HUES6 (cell line): Measurements from ENCODE around the gene THSD7B.

Source experiments
- H3K27ac ChIP-seq: 2 replicates; pipeline ENCODE4 v1.7.0; 2013; ENCODE audit warnings: low read depth, mild to moderate bottlenecking, low read length, inconsistent platforms
- H3K27me3 ChIP-seq: 2 replicates; pipeline ENCODE4 v1.6.1; 2013; ENCODE audit warnings: low read length; ENCODE audit not compliant: control insufficient read depth, insufficient read depth
- H3K36me3 ChIP-seq: 2 replicates; pipeline ENCODE4 v1.6.1; 2013; ENCODE audit warnings: low read length; ENCODE audit not compliant: control insufficient read depth, insufficient read depth
- H3K4me1 ChIP-seq: 2 replicates; pipeline ENCODE4 v1.6.1; 2013; ENCODE audit warnings: low read length; ENCODE audit not compliant: control insufficient read depth, insufficient read depth
- H3K4me3 ChIP-seq: 2 replicates; pipeline ENCODE4 v1.5.1; 2013; ENCODE audit warnings: low read depth, low read length
- H3K9ac ChIP-seq: one replicate; pipeline ENCODE4 v1.6.1; 2013; ENCODE audit warnings: mild to moderate bottlenecking, low read length
- H3K9me3 ChIP-seq: 2 replicates; pipeline ENCODE4 v1.6.1; 2013; ENCODE audit warnings: low read depth, low read length; ENCODE audit not compliant: control insufficient read depth, insufficient read depth

The THSD7B gene

GRCh38 chr2:137178951-137179377 lies 413.6 kb downstream of the THSD7B start:
- no peaks in the 10 kb centered on the region for H3K9me3 ChIP-seq
- no peak overlapping the region for H3K4me3 ChIP-seq
- no peaks in the 10 kb centered on the region for H3K27me3 ChIP-seq
- H3K9ac ChIP-seq, result no peak overlapping the region
- H3K36me3 ChIP-seq, result no peaks in the 10 kb centered on the region
- peaks cover 6% of the 10 kb centered on the region; the same call in 1 of the 2 replicates for H3K4me1 ChIP-seq
- no peak overlapping the region for H3K27ac ChIP-seq

- Histone ChIP-seq H3K4me3 (no peak overlapping the region), H3K27ac (no peak overlapping the region), H3K9ac (no peak overlapping the region), H3K36me3 (no peaks in the 10 kb centered on the region), H3K27me3 (no peaks in the 10 kb centered on the region), H3K4me1 (peaks cover 6% of the 10 kb centered on the region; the same call in 1 of the 2 replicates), H3K9me3 (no peaks in the 10 kb centered on the region)
These were observed 414.2 kb downstream of the THSD7B start for GRCh38 chr2:137179542-137179941.

GRCh38 chr2:137180012-137180411 lies 414.7 kb downstream of the THSD7B start:
- Histone ChIP-seq H3K4me1 (peaks cover 6% of the 10 kb centered on the region; the same call in 1 of the 2 replicates), H3K9me3 (no peaks in the 10 kb centered on the region), H3K27me3 (no peaks in the 10 kb centered on the region), H3K9ac (no peak overlapping the region), H3K4me3 (no peak overlapping the region), H3K36me3 (no peaks in the 10 kb centered on the region), H3K27ac (no peak overlapping the region)

GRCh38 chr2:137181370-137181769 lies 416.0 kb downstream of the THSD7B start:
- no peaks in the 10 kb centered on the region for H3K36me3 ChIP-seq
- no peak overlapping the region for H3K4me3 ChIP-seq
- H3K4me1 ChIP-seq, result peaks cover 6% of the 10 kb centered on the region; the same call in 1 of the 2 replicates
- H3K9me3 ChIP-seq, result peaks cover 5% of the 10 kb centered on the region; the same call in 1 of the 2 replicates
- H3K9ac ChIP-seq, result no peak overlapping the region
- no peaks in the 10 kb centered on the region for H3K27me3 ChIP-seq
- no peak overlapping the region for H3K27ac ChIP-seq

GRCh38 chr2:137182071-137182470 lies 416.7 kb downstream of the THSD7B start:
- Histone ChIP-seq H3K4me1 (peaks cover 3% of the 10 kb centered on the region; the same call in 1 of the 2 replicates), H3K36me3 (no peaks in the 10 kb centered on the region), H3K9me3 (peaks cover 5% of the 10 kb centered on the region; the same call in 1 of the 2 replicates), H3K9ac (no peak overlapping the region), H3K27ac (no peak overlapping the region), H3K27me3 (no peaks in the 10 kb centered on the region), H3K4me3 (no peak overlapping the region)

- Histone ChIP-seq H3K4me1 (peaks cover 3% of the 10 kb centered on the region; the same call in 1 of the 2 replicates), H3K4me3 (no peak overlapping the region), H3K9ac (no peak overlapping the region), H3K27ac (no peak overlapping the region), H3K27me3 (no peaks in the 10 kb centered on the region), H3K36me3 (no peaks in the 10 kb centered on the region), H3K9me3 (peaks cover 5% of the 10 kb centered on the region; the same call in 1 of the 2 replicates)
These were observed 418.0 kb downstream of the THSD7B start for GRCh38 chr2:137183206-137183898.

- Histone ChIP-seq H3K36me3 (no peaks in the 10 kb centered on the region), H3K9ac (no peak overlapping the region), H3K4me1 (no peaks in the 10 kb centered on the region), H3K27ac (no peak overlapping the region), H3K27me3 (no peaks in the 10 kb centered on the region), H3K9me3 (peaks cover 5% of the 10 kb centered on the region; the same call in 1 of the 2 replicates), H3K4me3 (no peak overlapping the region)
These were observed 420.2 kb downstream of the THSD7B start for GRCh38 chr2:137185378-137186078.

- Histone ChIP-seq H3K9ac (no peak overlapping the region), H3K4me1 (no peaks in the 10 kb centered on the region), H3K36me3 (no peaks in the 10 kb centered on the region), H3K27me3 (no peaks in the 10 kb centered on the region), H3K27ac (no peak overlapping the region), H3K4me3 (no peak overlapping the region), H3K9me3 (peaks cover 5% of the 10 kb centered on the region; the same call in 1 of the 2 replicates)
These were observed 421.9 kb downstream of the THSD7B start for GRCh38 chr2:137187216-137187615.

GRCh38 chr2:137190411-137191195 lies 425.3 kb downstream of the THSD7B start:
- Histone ChIP-seq H3K27me3 (no peaks in the 10 kb centered on the region), H3K36me3 (no peaks in the 10 kb centered on the region), H3K4me3 (no peak overlapping the region), H3K27ac (no peak overlapping the region), H3K4me1 (peaks cover 14% of the 10 kb centered on the region), H3K9me3 (no peaks in the 10 kb centered on the region), H3K9ac (no peak overlapping the region)

GRCh38 chr2:137192366-137193310 lies 427.3 kb downstream of the THSD7B start:
- Histone ChIP-seq H3K4me3 (no peak overlapping the region), H3K27ac (no peak overlapping the region), H3K27me3 (no peaks in the 10 kb centered on the region), H3K4me1 (peaks cover 14% of the 10 kb centered on the region), H3K9ac (no peak overlapping the region), H3K36me3 (no peaks in the 10 kb centered on the region), H3K9me3 (no peaks in the 10 kb centered on the region)
